NK-92 treated with Interleukin-12 subunit alpha and Interleukin-12 subunit beta, amount 100 ng/mL, for 24 hours (cell line): ENCODE measurements around the gene LMX1A.

Experiments used
- DNase-seq: peaks from one replicate; lab custom pipeline; 2025; lab: John Stamatoyannopoulos, UW

The LMX1A gene

DNA sequence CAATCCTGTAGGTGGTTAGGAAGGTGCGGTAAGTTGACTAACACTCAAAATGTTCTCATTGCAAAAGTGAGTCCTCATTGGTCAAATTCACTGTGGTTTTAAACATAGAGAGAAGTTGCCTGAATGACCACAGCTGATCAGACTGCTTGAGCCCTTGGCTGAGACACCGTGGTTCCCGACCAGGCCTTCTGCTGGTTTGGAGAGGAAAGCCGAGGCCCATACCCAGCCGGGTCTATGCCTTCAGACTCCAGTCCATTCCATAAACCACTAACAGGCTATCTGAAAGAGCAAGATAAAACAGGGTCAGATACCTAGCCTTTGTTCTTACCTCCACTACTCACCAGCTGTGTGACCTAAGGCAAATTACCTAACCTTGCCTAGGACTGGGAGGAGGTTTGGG lies 133.9 kb downstream of the LMX1A start:
- DNase-seq, result no peak

DNA sequence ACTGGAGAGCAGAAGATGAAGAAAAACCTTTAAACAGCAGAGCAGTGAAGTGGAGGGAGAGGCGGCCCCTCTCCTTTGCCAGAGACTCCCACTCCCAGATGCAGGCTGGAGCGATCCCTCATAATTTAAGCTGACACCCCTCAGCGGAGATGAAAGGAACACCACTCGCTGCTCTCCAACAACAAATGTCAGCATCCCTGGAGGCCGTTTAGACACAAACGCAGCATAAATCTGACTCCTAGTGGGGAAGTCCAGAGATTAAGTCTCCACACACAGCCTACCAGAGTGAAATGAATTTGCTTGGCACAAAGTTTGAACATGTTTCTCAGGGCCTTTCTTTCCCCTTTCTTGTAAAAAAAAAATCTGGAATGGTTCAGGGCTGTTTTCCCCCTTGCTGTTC lies 137.8 kb downstream of the LMX1A start:
- no peak for DNase-seq

DNA sequence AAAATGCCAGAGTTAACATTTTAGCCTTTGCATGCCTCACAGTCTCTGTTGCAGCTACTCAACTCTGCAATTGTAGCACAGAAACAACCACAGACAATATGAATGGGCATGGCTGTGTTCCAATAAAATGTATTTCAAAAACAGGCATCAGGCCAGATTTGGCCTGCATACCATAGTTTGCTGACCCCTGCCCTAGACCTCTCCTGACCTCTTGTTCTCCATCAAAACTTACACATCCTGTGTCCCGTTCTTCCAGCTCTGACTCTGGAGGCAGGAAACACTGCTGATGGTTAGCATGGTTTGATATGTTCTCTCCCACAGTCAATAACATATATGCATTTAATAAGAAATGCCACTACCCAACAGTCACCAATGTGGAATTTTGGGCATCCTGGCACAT lies 138.6 kb downstream of the LMX1A start:
- DNase-seq, result no peak

DNA sequence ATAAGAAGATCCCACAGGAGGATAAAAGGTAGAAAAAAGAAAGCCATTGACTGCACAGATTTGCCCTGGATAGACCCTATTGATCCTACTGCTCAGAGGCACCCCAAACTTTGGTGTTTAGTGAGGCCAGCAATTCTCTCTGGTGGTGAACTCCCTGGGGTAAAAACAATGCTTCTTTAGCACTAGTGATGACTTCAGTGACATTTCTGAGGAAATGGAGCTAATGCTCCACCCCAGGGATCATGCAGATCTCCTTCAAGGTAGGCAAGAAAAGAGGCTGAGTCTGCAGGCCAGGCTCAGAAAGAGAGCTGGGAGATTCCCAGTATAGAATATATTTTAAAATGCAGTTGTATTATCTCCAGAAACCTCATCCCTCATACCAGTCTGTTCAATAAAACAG lies 140.3 kb downstream of the LMX1A start:
- DNase-seq, result no peak

DNA sequence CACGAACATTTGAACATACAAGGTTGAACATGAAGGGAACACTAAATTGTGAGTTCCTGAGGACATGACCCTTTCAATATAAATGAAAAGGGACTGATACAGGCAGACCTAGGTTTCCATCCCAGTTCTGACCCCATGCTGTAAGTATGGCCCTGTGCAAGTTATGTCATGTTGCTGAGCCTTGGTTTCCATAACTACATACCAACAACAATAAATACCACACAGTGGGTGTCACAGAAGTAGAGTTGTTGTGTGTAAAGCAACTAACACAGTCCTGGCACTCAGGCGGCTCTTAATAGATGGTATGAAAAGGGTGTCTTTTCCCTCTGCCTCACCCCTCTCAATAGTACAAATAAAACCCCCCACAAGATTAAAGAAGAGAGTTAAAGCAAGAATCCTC lies 140.8 kb downstream of the LMX1A start:
- DNase-seq, result no peak

DNA sequence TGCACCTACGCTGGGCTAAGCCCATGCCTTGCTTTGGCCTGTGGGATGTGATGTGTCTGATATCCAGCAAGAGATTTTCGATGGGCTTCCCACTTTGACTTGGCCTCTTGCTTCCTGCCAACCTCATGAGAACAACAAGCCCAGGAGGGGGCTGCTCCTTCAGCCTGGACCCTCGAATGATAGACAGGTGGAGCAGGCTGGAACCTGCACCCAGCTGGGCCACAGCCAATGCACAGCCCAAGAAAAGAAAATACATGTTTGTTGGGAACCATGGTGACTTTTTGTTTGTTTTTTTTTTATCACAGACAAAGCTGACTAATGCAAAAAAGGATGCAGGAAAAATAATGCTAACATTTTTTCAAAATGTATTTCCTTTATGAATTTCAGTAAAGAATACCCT lies 144.3 kb downstream of the LMX1A start:
- no peak for DNase-seq

DNA sequence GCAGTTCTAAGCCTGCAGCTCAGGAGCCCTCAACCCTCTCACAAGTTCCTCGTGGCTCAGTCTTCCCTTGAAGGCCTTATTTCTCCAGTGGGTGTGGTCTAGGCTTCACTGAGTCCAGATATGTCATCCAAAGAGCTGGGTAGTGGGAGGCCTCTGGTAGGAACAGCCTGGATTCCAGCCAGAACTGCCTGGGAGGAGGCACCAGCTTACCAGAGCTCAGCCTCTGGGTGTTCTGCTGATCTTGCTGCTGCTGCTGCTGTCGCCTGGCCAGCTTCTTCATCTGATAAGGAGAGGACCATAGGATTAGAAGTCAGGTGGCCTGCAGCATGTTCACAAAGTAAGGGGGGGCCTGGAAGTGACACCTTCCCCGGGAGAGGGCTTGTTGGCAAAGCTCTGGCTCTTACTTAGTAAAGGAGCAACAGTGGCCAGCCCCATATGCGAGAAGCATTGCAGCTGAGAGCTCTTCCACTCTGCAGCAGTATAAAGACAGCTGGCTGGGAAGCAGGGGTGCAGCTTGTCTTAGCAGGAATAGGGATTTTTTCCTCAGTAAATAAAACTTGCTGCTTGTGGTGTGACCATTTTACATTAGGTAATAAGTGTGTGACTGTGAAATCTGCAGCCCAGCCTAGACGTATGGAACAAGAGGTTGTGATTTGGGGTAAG lies 148.5 kb downstream of the LMX1A start:
- DNase-seq, result no peak

DNA sequence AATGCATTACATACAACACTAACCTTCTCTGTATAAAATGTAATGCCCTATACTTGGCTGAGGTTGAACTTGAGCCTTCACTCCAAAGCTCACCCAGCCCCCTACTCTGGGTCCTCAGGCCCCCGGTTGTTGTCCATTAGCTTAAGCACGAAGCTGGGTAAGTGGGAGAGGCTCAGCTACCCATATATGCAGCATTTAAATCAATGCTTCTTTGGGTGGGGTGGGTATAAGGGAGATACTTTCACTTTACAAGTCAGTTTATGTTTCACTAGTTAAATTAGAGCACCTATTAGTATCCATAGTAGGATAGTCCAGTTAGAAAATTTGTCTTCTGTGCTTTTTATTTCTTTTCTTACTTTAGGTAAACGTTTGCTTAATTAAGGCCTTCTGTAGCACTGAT lies 151.4 kb downstream of the LMX1A start:
- no peak for DNase-seq

DNA sequence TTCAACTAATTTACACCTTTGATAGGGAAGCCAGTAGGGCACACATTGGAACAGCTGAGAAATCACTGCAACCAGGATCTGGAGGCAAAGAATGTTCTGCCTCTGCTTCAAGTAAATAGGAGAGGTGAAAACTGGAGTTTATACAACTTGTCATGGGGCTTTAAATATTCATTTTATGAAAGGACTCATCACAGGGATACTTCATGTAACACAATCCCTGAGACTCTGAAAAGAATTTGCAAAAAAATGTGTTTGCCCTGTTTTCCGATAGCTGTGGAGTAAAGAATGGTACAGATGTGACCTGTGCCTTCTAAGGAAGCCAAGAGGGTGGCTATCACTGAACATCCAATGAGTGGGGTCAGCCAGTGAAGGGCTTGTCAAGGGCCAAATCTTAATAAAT lies 152.0 kb downstream of the LMX1A start:
- no peak for DNase-seq

DNA sequence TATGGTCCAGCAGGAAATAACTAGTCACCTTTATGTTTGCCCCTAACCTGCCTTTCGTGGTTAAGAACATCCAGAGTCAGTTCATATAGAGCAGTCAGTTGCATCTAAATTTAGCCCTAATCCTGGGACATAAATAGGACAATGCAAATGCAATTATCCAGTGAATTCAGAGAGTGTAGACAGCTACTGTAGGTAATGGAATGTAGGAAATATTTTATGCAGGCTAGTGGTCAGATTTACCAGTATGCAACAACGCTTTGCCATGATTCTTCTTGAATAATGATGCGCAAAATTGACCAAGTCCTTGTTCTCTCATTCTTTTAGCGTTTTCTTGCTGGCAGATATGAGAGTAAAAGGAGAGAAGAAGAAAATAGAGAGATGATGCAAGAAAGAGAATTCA lies 165.4 kb downstream of the LMX1A start:
- no peak for DNase-seq

DNA sequence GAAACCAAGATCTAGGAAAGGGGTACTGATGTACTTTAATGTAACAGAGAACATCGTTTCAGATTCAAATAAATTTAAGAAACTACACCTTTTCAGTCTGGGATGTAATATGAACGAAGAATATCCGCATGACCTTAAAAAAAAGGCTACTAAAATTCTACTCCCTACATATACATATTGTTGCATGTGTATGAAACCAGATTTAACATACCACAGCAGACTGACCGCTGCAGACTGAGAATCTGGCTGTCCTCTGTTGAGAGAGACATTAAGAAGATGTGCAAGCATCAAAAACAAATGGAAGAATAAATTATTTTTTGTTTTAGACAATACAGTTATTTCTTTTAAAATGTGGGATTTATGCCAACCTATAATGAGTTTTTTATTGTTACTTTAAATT lies 166.6 kb downstream of the LMX1A start:
- DNase-seq, result no peak

DNA sequence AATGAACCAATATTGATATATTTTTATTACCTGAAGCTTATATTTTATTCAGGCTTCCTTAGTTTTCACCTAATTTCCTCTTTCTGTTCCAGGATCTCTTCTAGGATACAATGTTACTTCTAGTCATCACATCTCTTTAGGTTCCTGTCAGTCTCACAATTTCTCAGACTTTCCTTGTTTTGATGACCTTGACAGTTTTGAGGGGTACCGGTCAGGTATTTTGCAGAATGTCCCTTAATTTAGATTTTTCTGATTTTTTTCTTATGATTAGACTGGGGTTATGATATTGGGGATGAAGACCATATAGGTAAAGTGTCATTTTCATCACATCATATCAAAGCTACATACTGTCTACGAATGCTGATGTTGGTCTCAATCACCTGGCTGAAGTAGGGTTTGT lies 167.5 kb downstream of the LMX1A start:
- no peak for DNase-seq

DNA sequence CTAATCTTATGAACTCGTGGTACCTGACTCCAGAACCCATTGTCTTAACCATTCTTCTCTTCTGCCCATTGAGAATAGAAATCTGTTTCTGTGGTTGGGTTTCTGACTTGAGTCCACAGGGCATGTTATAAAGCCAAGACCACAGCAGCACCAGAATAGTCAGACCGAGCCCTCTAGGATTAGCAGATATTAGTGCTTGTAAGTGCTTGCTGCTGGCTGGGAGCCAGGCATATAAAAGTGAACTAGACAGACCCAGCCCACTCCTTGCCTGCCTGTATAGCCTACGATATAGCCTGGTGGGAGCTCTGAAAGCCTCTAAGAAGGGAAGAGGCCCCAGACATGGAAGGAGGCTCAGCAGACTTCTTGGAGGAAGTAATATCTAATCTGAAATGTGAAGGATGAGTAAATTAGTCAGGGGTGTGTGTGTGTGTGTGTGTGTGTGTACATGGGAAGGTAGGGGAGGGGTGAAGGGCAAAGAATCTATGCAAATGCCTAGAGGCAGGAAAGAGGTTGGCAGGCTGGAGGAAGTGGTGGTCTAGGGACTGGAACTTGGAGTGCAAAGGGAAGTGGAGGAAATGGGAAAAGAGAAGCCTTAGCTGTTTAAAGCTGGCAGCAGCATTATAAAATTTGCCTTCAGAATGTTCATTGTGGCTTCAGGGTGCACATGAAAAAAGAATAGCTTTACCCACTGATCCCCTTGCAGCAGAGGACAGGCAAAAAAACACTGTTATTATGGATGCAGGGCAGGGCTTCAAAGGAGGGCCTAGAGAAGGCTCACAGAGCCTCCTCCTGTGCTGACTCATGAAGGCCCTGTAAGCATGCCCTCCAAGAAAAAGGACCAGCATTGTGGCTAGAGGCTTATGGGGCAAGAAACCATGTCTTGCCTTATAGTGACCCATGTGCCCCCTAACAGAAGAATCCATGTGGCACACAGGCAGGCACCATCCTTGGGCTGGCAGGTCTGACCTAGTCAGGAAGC lies 169.2 kb downstream of the LMX1A start:
- DNase-seq, result no peak

DNA sequence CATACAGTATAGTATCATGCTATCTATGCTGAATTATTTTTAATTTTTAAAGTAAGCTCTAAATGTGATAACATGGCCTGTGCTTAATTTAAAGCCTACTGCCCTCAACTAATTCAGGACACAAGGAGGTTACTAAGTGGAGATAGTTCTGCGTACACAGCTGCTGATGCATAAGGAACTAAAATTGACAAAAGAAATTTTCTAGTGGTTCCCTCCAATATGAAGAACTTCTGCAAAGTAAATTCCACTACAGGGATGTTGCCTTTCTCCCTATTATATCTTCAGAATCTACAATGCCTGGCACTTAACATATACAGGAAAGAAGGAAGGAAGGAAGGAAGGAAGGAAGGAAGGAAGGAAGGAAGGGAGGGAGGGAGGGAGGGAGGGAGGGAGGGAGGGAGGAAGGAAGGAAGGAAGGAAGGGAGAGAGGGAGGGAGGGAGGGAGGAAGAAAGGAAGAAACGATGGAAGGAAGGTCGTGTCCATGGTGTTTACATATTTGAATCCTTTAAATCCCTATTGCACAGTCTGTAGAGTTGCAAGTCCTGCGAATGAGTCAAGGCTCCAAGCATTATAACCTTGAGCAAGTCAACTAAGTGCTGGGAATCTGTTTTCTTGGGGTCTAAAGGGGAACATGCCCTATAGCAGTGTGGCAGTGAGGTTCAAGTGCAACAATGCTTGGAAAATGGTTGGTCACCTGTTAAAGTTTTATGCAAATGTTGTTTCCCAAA lies 171.2 kb downstream of the LMX1A start:
- no peak for DNase-seq

DNA sequence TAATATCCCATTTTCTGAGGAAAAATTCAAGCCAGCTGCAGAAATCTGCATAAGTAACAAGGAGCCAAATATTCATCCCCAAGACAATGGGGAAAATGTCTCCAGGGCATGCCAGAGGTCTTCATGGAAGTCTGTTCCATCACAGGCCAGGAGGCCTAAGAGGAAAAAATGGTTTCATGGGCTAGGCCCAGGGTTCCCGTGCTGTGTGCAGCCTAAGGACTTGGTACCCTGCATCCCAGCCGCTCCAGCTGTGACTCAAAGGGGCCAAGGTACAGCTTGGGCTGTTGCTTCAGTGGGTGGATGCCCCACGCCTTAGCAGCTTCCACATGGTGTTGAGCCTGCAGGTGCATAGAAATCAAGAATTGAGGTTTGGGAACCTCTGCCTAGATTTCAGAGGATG lies 173.5 kb downstream of the LMX1A start:
- DNase-seq, result no peak

DNA sequence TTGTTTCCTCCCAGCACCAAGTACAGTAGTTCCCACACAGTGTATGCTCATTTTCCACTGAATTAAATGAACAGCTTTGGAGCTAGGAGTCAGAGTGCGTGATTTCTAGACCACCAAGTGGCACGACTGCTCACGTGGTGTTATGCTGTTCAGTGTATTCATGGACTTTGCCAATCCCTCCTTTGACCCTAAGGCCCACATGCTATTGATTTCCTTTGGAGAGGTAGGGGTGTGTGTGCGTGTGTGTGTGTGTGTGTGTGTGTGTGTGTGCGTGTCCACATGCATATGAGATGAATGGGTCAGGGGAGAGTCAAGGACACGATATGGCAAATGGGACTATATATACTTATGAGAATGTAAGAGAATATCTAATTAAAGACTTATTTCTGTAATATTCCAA lies 177.2 kb downstream of the LMX1A start:
- no peak for DNase-seq

DNA sequence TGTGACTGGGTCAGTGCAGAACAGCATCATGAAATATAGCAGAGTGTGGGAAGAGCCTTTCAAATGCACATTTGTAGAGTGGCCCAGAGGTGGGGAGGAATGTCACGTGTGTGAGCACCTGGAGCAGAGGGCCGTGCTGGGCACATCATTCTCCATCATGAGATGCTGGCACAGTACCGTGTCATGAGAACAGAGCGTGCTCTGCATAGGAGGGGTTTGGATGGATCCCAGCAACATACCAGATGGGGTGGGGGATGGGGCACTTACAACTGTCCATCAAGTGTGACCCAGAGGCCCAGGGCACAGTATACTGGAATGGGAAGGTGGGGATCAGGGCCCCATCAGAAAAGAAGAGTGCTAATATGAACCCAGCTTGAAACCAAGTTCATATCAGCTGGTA lies 182.0 kb downstream of the LMX1A start:
- no peak for DNase-seq

DNA sequence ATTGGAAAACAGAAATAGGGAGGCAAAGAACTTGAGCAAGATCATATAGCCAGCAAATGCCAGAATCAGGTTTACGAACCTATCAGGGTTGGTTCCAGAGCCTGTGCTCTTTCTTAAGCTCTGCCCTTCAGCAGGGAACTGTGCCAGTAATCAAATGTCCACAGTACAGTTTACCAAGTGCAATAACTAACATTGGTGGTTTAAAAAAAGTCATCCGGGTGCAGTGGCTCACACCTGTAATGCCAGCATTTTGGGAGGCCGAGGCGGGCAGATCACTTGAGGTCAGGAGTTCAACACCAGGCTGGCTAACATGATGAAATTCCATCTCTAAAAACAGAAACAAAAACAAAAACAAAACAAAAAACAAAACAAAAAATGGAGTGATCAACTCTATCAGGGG lies 182.7 kb downstream of the LMX1A start:
- no peak for DNase-seq

DNA sequence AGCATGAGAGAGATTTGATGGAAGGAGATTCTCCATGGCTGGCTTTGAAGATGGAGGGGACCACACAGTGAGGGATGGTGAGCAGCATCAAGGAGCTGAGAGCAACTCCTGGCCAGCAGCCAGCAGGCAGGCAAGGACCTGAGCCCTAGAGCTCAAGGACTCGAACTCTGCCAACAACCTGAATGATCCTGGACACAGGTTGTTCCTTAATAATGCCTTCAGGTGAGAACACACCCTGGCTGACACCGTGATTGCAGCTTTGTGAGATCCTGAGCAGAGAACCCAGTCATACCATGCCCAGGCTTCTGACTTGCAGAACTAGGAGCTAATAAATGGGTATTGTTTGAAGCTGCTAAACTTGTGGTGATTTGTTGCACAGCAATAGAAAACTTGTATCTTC lies 183.1 kb downstream of the LMX1A start:
- no peak for DNase-seq

DNA sequence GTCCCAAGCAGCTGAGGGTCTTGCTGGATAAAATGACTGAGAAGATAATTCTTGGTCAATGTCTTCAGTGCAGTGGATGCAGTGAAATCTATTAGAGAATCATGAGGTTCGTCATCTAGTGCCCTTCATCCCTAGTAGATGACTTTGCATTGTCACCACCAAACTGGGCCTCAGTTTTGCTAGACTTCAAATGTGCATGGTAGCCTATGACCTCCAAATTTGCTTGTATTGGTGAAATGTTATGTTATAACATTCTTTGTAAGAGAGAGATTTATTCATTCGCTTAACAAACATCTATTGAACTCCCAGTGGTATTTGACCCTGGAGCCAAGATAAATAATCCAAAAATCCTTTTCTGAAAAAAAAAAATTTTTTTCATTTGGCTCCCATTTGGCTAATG lies 183.8 kb downstream of the LMX1A start:
- no peak for DNase-seq

DNA sequence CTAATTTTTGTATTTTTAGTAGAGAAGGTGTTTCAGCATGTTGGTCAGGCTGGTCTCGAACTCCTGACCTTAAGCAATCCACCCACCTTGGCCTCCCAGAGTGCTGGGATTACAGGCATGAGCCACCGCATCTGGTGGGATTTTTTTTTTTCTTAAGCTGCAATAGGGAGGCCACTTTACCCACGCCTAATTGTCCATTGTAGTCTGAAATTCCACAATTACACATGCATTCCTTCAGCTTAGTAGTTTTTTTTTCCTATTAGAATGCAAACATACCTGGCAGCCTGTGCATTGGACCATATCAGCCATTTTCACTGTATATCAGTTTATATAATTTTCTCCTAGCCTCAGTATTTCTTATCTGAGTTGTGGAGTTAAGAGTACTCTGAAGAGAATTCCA lies 186.8 kb downstream of the LMX1A start:
- DNase-seq, result no peak

DNA sequence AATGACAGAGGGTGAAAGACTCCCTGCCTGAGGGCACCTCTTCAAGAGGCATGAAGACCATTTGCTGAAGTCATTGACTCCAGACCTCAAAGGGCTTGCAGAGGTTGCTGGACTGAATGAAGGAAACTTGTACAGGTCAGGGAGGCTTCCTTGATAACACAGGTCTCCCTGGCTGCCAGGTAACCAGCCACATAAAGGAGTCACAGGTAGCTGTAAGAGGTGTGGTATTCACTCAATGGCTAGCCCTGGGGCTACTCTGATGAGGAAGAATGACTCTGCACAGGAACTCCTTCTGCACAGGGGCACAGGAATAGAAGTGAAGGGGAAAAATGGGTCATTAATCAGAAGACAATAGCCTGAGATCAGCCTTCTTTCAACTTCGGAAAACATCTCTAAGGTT lies 187.5 kb downstream of the LMX1A start:
- DNase-seq, result no peak

DNA sequence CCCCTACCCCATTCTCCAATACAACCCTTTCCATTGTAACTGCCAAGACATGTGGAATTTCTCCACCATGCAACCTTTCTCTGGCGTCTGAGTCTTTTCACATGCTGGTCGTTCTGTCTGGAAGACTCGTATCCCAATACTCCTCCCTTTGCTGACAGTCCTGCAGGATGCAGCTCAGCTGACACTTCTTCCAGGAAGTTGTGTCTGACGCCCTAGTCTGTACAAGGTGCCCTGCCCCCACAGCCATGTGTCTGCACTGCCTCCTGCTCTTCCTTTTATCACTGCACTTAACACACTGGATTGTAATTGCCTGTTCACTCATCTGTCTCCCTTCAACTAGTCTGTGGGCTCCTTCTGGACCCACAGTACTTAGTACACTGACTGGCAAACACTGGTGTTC lies 188.0 kb downstream of the LMX1A start:
- DNase-seq, result no peak
